Peyer's patch (tissue), 4 donors: Measurements from ENCODE around the gene C10orf67.
"Not testable (repeated sequence)": the region's sequence is repeated elsewhere in the genome, so short reads cannot be mapped to it uniquely, and the experiment has no call there.

Experiments
- POLR2A ChIP-seq, 2 donors: fragments of 450-650 bp; IDR thresholded peaks; one replicate each; pipeline ENCODE4 v1.5.1; 2017; ENCODE audit warnings: antibody characterized with exemption in 2 of 2, mild to moderate bottlenecking in 2 of 2, moderate library complexity in 2 of 2
- TF ChIP-seq, protein P1 (sequence below), 6 experiments: fragments of 450-650 bp in 4 of 6; fragments of 200-600 bp in 2 of 6; sonication (generic) in 1 of 6; IDR thresholded peaks; one replicate each; pipeline ENCODE4 v1.5.1; 2017 to 2019; ENCODE audit warnings: antibody characterized with exemption in 6 of 6, mild to moderate bottlenecking in 3 of 6, moderate library complexity in 1 of 6

DNA sequence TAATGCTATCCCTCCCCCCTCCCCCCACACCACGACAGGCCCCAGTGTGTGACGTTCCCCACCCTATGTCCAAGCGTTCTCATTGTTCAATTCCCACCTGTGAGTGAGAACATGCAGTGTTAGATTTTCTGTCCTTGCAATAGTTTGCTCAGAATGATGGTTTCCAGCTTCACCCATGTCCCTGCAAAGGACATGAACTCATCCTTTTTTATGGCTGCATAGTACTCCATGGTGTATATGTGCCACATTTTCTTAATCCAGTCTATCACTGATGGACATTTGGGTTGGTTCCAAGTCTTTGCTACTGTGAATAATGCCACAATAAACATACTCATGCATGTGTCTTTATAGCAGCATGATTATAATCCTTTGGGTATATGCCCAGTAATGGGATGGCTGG lies 42.9 kb upstream of the C10orf67 start:
- TF ChIP-seq, protein P1, sequence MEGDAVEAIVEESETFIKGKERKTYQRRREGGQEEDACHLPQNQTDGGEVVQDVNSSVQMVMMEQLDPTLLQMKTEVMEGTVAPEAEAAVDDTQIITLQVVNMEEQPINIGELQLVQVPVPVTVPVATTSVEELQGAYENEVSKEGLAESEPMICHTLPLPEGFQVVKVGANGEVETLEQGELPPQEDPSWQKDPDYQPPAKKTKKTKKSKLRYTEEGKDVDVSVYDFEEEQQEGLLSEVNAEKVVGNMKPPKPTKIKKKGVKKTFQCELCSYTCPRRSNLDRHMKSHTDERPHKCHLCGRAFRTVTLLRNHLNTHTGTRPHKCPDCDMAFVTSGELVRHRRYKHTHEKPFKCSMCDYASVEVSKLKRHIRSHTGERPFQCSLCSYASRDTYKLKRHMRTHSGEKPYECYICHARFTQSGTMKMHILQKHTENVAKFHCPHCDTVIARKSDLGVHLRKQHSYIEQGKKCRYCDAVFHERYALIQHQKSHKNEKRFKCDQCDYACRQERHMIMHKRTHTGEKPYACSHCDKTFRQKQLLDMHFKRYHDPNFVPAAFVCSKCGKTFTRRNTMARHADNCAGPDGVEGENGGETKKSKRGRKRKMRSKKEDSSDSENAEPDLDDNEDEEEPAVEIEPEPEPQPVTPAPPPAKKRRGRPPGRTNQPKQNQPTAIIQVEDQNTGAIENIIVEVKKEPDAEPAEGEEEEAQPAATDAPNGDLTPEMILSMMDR (IDR thresholded peaks at IDR 0.05): not testable (repeated sequence)
- not testable (repeated sequence) for TF ChIP-seq POLR2A (IDR thresholded peaks at IDR 0.05)
